ENCODE data around the gene ZAP70. TPM values are rescaled to one million over a fixed set of nuclear protein-coding genes. Genes with fewer than 3 reads are reported as not detected.

Gene ZAP70
- total and polyA plus RNA-seq, 2 experiments from 2014 or later, result not detected

DNA sequence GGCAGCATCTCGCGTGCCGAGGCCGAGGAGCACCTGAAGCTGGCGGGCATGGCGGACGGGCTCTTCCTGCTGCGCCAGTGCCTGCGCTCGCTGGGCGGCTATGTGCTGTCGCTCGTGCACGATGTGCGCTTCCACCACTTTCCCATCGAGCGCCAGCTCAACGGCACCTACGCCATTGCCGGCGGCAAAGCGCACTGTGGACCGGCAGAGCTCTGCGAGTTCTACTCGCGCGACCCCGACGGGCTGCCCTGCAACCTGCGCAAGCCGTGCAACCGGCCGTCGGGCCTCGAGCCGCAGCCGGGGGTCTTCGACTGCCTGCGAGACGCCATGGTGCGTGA lies 10.7 kb downstream of the ZAP70 start:
- Histone ChIP-seq H3K27ac (no peak overlapping the region), H2AFZ (no peak overlapping the region), H3K79me2 (ENCODE audit: insufficient read depth) (no peaks in the 10 kb centered on the region), H4K20me1 (ENCODE audit: insufficient read depth) (no peaks in the 10 kb centered on the region), H3K4me1 (ENCODE audit: insufficient read depth) (0 out of 2 replicates have a peak, but pooled peaks cover 5% of the 10 kb centered on the region), H3K4me3 (no peak overlapping the region), H3F3A (ENCODE audit: insufficient read depth) (no peaks in the 10 kb centered on the region), H3K9me3 (ENCODE audit: low read depth) (no peaks in the 10 kb centered on the region), H3K9me2 (ENCODE audit: insufficient read depth) (no peaks in the 10 kb centered on the region), H3K9ac (no peak overlapping the region), H3K36me3 (ENCODE audit: low read depth) (no peaks in the 10 kb centered on the region), H3K4me2 (ENCODE audit: unreplicated experiment) (no peak overlapping the region), H3K27me3 (replicated peaks; ENCODE audit: insufficient read depth) (no peaks in the 10 kb centered on the region)
- TF ChIP-seq EZH2 (IDR thresholded peaks at IDR 0.05; ENCODE audit: insufficient read depth, poor library complexity, severe bottlenecking) (no peak), EZH2phosphoT487 (IDR thresholded peaks at IDR 0.05; ENCODE audit: insufficient read depth, low read depth) (no peak)
- no peak for DNase-seq
- in situ Hi-C loops (cut with MboI), result no loop called here
- 57 to 70% methylated on average over 27 to 41 of the region's 41 CpGs for whole genome bisulfite sequencing, 2 experiments (ENCODE audit: low coverage in 1 of 2, low lambda C conversion rate in 2 of 2, missing lambda C conversion rate in 2 of 2)

DNA sequence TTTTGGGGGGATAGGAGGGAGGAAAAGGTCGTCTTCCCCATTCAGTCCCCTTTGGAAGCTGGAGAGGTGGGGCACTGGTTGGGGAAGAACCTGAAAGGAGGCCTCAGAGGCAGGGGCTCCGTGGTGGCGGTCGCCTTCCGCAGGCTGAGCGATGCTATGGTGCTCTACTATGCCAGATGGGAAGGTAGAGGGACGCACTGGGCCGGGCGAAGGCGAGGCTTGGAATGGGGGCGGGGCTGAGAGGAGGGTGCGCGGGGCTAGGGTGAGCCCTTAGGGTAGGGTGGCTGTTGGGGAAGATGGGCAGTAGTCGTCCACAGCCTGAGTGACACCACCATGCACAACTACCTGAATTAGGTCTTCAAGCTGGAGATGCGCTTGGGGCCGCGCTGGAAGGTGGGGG lies 11.1 kb downstream of the ZAP70 start:
- no peaks in the 10 kb centered on the region for H3F3A ChIP-seq (ENCODE audit: insufficient read depth)
- TF ChIP-seq EZH2 (IDR thresholded peaks at IDR 0.05; ENCODE audit: insufficient read depth, poor library complexity, severe bottlenecking) (no peak), EZH2phosphoT487 (IDR thresholded peaks at IDR 0.05; ENCODE audit: insufficient read depth, low read depth) (no peak)
- no peak overlapping the region for H3K4me3 ChIP-seq
- no peaks in the 10 kb centered on the region for H3K9me3 ChIP-seq (ENCODE audit: low read depth)
- no peaks in the 10 kb centered on the region for H3K36me3 ChIP-seq (ENCODE audit: low read depth)
- no peak for DNase-seq
- no peak overlapping the region for H3K4me2 ChIP-seq (ENCODE audit: unreplicated experiment)
- 77 to 92% methylated on average over 13 to 17 of the region's 17 CpGs for WGBS, 2 experiments (ENCODE audit: low coverage in 1 of 2, low lambda C conversion rate in 2 of 2, missing lambda C conversion rate in 2 of 2)
- no peak overlapping the region for H3K9ac ChIP-seq
- no peak overlapping the region for H3K27ac ChIP-seq
- H3K9me2 ChIP-seq (ENCODE audit: insufficient read depth), result no peaks in the 10 kb centered on the region
- H3K79me2 ChIP-seq (ENCODE audit: insufficient read depth), result no peaks in the 10 kb centered on the region
- H3K27me3 ChIP-seq (replicated peaks; ENCODE audit: insufficient read depth), result no peaks in the 10 kb centered on the region
- in situ Hi-C loops (cut with MboI), result no loop called here
- 0 out of 2 replicates have a peak, but pooled peaks cover 5% of the 10 kb centered on the region for H3K4me1 ChIP-seq (ENCODE audit: insufficient read depth)
- no peak overlapping the region for H2AFZ ChIP-seq
- no peaks in the 10 kb centered on the region for H4K20me1 ChIP-seq (ENCODE audit: insufficient read depth)

DNA sequence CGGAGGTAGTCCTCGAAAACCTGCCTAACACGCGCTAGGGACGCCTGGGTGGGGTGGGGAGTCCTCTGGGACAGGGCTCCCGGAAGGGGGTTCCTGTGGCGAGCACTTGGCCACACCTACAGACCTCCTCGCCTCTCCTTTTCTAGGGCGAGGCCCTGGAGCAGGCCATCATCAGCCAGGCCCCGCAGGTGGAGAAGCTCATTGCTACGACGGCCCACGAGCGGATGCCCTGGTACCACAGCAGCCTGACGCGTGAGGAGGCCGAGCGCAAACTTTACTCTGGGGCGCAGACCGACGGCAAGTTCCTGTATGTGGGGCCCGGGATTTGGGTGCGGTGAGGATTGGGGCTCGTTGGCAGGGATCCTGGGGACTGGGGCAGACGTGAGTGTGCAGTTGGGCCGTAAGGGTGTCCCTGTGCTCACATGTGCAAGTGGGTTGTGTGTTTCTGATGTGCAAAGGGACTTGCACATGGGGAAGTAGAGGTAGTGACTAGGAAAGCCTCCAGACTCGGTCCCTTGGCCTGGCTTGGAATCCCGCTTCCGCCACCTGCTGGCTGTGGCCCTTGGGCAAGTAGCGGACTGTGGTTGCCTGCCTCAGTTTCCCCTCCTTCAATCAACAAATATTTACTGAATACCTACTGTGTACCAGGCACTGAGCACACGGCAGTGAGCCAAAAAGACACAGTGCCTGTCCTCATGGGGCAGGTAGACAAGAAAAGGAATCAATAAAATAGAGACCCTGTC lies 11.7 kb downstream of the ZAP70 start:
- no peaks in the 10 kb centered on the region for H3K9me3 ChIP-seq (ENCODE audit: low read depth)
- H3K4me1 ChIP-seq (ENCODE audit: insufficient read depth), result 0 out of 2 replicates have a peak, but pooled peaks cover 5% of the 10 kb centered on the region
- no peak for DNase-seq
- H2AFZ ChIP-seq, result no peak overlapping the region
- no peaks in the 10 kb centered on the region for H3F3A ChIP-seq (ENCODE audit: insufficient read depth)
- H3K9me2 ChIP-seq (ENCODE audit: insufficient read depth), result no peaks in the 10 kb centered on the region
- H3K36me3 ChIP-seq (ENCODE audit: low read depth), result no peaks in the 10 kb centered on the region
- no peak overlapping the region for H3K27ac ChIP-seq
- H3K79me2 ChIP-seq (ENCODE audit: insufficient read depth), result no peaks in the 10 kb centered on the region
- no peak overlapping the region for H3K4me2 ChIP-seq (ENCODE audit: unreplicated experiment)
- H4K20me1 ChIP-seq (ENCODE audit: insufficient read depth), result no peaks in the 10 kb centered on the region
- no peak overlapping the region for H3K4me3 ChIP-seq
- TF ChIP-seq EZH2phosphoT487 (IDR thresholded peaks at IDR 0.05; ENCODE audit: insufficient read depth, low read depth) (no peak), EZH2 (IDR thresholded peaks at IDR 0.05; ENCODE audit: insufficient read depth, poor library complexity, severe bottlenecking) (no peak)
- in situ Hi-C loops (cut with MboI), result no loop called here
- no peaks in the 10 kb centered on the region for H3K27me3 ChIP-seq (replicated peaks; ENCODE audit: insufficient read depth)
- 80 to 82% methylated on average over 27 to 31 of the region's 31 CpGs for WGBS, 2 experiments (ENCODE audit: low coverage in 1 of 2, low lambda C conversion rate in 2 of 2, missing lambda C conversion rate in 2 of 2)
- H3K9ac ChIP-seq, result no peak overlapping the region

DNA sequence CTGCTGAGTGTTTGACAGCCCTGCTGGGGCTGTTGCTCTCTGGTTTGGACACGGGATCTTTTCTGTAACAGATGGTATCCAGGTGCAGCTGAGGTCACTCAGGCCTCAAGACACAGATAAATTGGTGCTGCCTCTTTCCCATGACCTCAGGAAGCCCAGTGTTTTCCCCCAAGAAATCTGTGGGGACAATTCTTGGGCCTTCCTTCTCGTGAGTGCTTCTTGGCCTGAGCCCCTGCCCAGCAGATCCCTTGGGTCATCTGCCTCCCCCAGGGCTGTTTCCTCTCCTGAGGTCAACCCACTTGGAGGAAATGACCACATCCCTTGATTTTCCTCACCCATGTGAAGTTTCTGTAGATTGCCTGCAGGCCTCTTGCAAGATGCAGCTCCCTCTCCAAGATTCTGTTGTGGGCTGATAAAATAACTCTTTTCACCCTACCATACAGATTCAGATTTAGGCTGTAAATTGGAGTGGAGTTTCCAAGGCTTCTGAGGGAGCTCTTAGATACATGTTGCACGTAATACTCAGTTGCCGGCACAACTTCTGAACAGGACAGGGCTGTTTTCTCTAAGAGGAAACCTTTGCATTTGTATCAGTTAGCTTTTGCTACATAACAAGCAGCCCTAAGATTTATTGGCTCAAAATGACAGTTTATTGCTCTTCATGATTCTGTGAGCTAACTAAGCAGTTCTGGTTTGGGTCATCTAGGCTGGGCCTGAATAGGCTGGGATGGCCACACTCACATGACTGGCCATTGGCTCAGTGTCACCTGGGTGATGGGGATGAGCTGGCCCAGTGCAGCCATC lies 13.1 kb downstream of the ZAP70 start:
- no peak overlapping the region for H3K4me2 ChIP-seq (ENCODE audit: unreplicated experiment)
- no peaks in the 10 kb centered on the region for H3F3A ChIP-seq (ENCODE audit: insufficient read depth)
- no peak overlapping the region for H3K27ac ChIP-seq
- H2AFZ ChIP-seq, result no peak overlapping the region
- H3K36me3 ChIP-seq (ENCODE audit: low read depth), result no peaks in the 10 kb centered on the region
- no peaks in the 10 kb centered on the region for H3K79me2 ChIP-seq (ENCODE audit: insufficient read depth)
- no peaks in the 10 kb centered on the region for H3K27me3 ChIP-seq (replicated peaks; ENCODE audit: insufficient read depth)
- H3K9ac ChIP-seq, result no peak overlapping the region
- H3K4me3 ChIP-seq, result no peak overlapping the region
- no peaks in the 10 kb centered on the region for H4K20me1 ChIP-seq (ENCODE audit: insufficient read depth)
- WGBS, 2 experiments (ENCODE audit: low coverage in 1 of 2, low lambda C conversion rate in 2 of 2, missing lambda C conversion rate in 2 of 2), result 69 to 72% methylated on average over 4 of the region's 4 CpGs
- in situ Hi-C loops (cut with MboI), result no loop called here
- no peak for DNase-seq
- H3K4me1 ChIP-seq (ENCODE audit: insufficient read depth), result 0 out of 2 replicates have a peak, but pooled peaks cover 5% of the 10 kb centered on the region
- no peak for TF ChIP-seq EZH2phosphoT487 (IDR thresholded peaks at IDR 0.05; ENCODE audit: insufficient read depth, low read depth)
- no peak for TF ChIP-seq EZH2 (IDR thresholded peaks at IDR 0.05; ENCODE audit: insufficient read depth, poor library complexity, severe bottlenecking)
- no peaks in the 10 kb centered on the region for H3K9me3 ChIP-seq (ENCODE audit: low read depth)
- H3K9me2 ChIP-seq (ENCODE audit: insufficient read depth), result no peaks in the 10 kb centered on the region

Data from GM23248 (cell line).